ENCODE measurements around the gene ASTN2.

Gene ASTN2

GRCh38 chr9:117044241-117044640 is 370.6 kb downstream of the ASTN2 start:
- H3K4me2 ChIP-seq (ENCODE audit: insufficient read depth, low read length, poor library complexity, severe bottlenecking), result no peak overlapping the region
- H2AFZ ChIP-seq (ENCODE audit: low read length), result no peak overlapping the region
- no peaks in the 10 kb centered on the region for H3K9me3 ChIP-seq (replicated peaks in 1 of 2; ENCODE audit: control insufficient read depth in 2 of 2, insufficient read depth in 1 of 2, low read depth in 1 of 2, low read length in 2 of 2)
- H3K14ac ChIP-seq (ENCODE audit: low read length), result no peak overlapping the region
- H3K36me3 ChIP-seq (replicated peaks in 1 of 2; ENCODE audit: control insufficient read depth in 2 of 2, insufficient read depth in 2 of 2, low read length in 2 of 2), result no peaks in the 10 kb centered on the region
- no peak overlapping the region for H2AK5ac ChIP-seq (ENCODE audit: low read depth, low read length)
- WGBS, 2 donors (ENCODE audit: extremely low coverage in 2 of 2, insufficient read length in 2 of 2, insufficient replicate concordance in 1 of 2), result no CpG with 5 or more reads among the region's 4 CpGs
- DNase-seq (ENCODE audit: low spot score), result peak; percentile 38
- H3K23ac ChIP-seq (ENCODE audit: low read depth, low read length, poor library complexity), result no peak overlapping the region
- no peaks in the 10 kb centered on the region for H3K79me1 ChIP-seq (ENCODE audit: low read depth, low read length)
- no peak overlapping the region for H4K91ac ChIP-seq (ENCODE audit: low read depth, low read length, poor library complexity)
- H3K27ac ChIP-seq (replicated peaks; ENCODE audit: low read length), result no peak overlapping the region
- H2BK5ac ChIP-seq (ENCODE audit: low read length), result no peak overlapping the region
- peaks cover 2% of the 10 kb centered on the region in 2 donors for H3K4me1 ChIP-seq (ENCODE audit: control insufficient read depth in 2 of 2, insufficient read depth in 1 of 2, low read depth in 1 of 2, low read length in 2 of 2)
- H2BK12ac ChIP-seq (ENCODE audit: low read length), result no peak overlapping the region
- no peak overlapping the region for H3K4me3 ChIP-seq (ENCODE audit: low read length in 2 of 2)
- no peak overlapping the region for H4K8ac ChIP-seq (ENCODE audit: low read depth, low read length)
- no peak overlapping the region for H3K18ac ChIP-seq (ENCODE audit: low read length)
- no peak overlapping the region for H3K4ac ChIP-seq (ENCODE audit: low read length)
- H2BK120ac ChIP-seq (ENCODE audit: low read depth, low read length), result no peak overlapping the region
- no peak overlapping the region for H3K9ac ChIP-seq (ENCODE audit: low read depth, low read length, poor library complexity)
- no peak overlapping the region for H2BK15ac ChIP-seq (ENCODE audit: low read length)
- H3K27me3 ChIP-seq (ENCODE audit: control insufficient read depth in 3 of 3, insufficient read depth in 3 of 3, low read depth in 1 of 3, low read length in 3 of 3), result no peaks in the 10 kb centered on the region

- no peaks in the 10 kb centered on the region for H3K9me3 ChIP-seq (replicated peaks in 1 of 2; ENCODE audit: control insufficient read depth in 2 of 2, insufficient read depth in 1 of 2, low read depth in 1 of 2, low read length in 2 of 2)
- H3K9ac ChIP-seq (ENCODE audit: low read depth, low read length, poor library complexity), result no peak overlapping the region
- H4K91ac ChIP-seq (ENCODE audit: low read depth, low read length, poor library complexity), result no peak overlapping the region
- no peak overlapping the region for H3K23ac ChIP-seq (ENCODE audit: low read depth, low read length, poor library complexity)
- H3K4ac ChIP-seq (ENCODE audit: low read length), result no peak overlapping the region
- H3K4me3 ChIP-seq (ENCODE audit: low read length in 2 of 2), result no peak overlapping the region
- H3K27me3 ChIP-seq (ENCODE audit: control insufficient read depth in 3 of 3, insufficient read depth in 3 of 3, low read depth in 1 of 3, low read length in 3 of 3), result no peaks in the 10 kb centered on the region
- H3K27ac ChIP-seq (replicated peaks; ENCODE audit: low read length), result no peak overlapping the region
- no peak overlapping the region for H3K4me2 ChIP-seq (ENCODE audit: insufficient read depth, low read length, poor library complexity, severe bottlenecking)
- peaks cover 2% of the 10 kb centered on the region in 2 donors for H3K4me1 ChIP-seq (ENCODE audit: control insufficient read depth in 2 of 2, insufficient read depth in 1 of 2, low read depth in 1 of 2, low read length in 2 of 2)
- no CpG with 5 or more reads among the region's 1 CpG for WGBS, 2 donors (ENCODE audit: extremely low coverage in 2 of 2, insufficient read length in 2 of 2, insufficient replicate concordance in 1 of 2)
- no peak overlapping the region for H2BK12ac ChIP-seq (ENCODE audit: low read length)
- no peak overlapping the region for H3K14ac ChIP-seq (ENCODE audit: low read length)
- H3K18ac ChIP-seq (ENCODE audit: low read length), result no peak overlapping the region
- H2BK5ac ChIP-seq (ENCODE audit: low read length), result no peak overlapping the region
- H2BK15ac ChIP-seq (ENCODE audit: low read length), result no peak overlapping the region
- no peak overlapping the region for H2AK5ac ChIP-seq (ENCODE audit: low read depth, low read length)
- no peak for DNase-seq (ENCODE audit: low spot score)
- no peak overlapping the region for H4K8ac ChIP-seq (ENCODE audit: low read depth, low read length)
- H3K79me1 ChIP-seq (ENCODE audit: low read depth, low read length), result no peaks in the 10 kb centered on the region
- no peak overlapping the region for H2BK120ac ChIP-seq (ENCODE audit: low read depth, low read length)
- no peaks in the 10 kb centered on the region for H3K36me3 ChIP-seq (replicated peaks in 1 of 2; ENCODE audit: control insufficient read depth in 2 of 2, insufficient read depth in 2 of 2, low read length in 2 of 2)
- H2AFZ ChIP-seq (ENCODE audit: low read length), result no peak overlapping the region
Measured at GRCh38 chr9:117043159-117043558, 371.7 kb downstream of the ASTN2 start.

GRCh38 chr9:117035546-117035945 is 379.3 kb downstream of the ASTN2 start:
- Histone ChIP-seq H3K23ac (ENCODE audit: low read depth, low read length, poor library complexity) (no peak overlapping the region), H3K4me2 (ENCODE audit: insufficient read depth, low read length, poor library complexity, severe bottlenecking) (no peak overlapping the region), H3K79me1 (ENCODE audit: low read depth, low read length) (no peaks in the 10 kb centered on the region), H2AFZ (ENCODE audit: low read length) (no peak overlapping the region), H3K4ac (ENCODE audit: low read length) (no peak overlapping the region), H2BK5ac (ENCODE audit: low read length) (no peak overlapping the region), H3K4me1 (ENCODE audit: control insufficient read depth in 2 of 2, insufficient read depth in 1 of 2, low read depth in 1 of 2, low read length in 2 of 2) (no peaks in the 10 kb centered on the region), H4K91ac (ENCODE audit: low read depth, low read length, poor library complexity) (no peak overlapping the region), H3K9ac (ENCODE audit: low read depth, low read length, poor library complexity) (no peak overlapping the region), H2AK5ac (ENCODE audit: low read depth, low read length) (no peak overlapping the region), H3K27ac (replicated peaks; ENCODE audit: low read length) (no peak overlapping the region), H2BK120ac (ENCODE audit: low read depth, low read length) (no peak overlapping the region), H4K8ac (ENCODE audit: low read depth, low read length) (no peak overlapping the region), H3K4me3 (ENCODE audit: low read length in 2 of 2) (no peak overlapping the region), H2BK15ac (ENCODE audit: low read length) (no peak overlapping the region), H2BK12ac (ENCODE audit: low read length) (no peak overlapping the region), H3K9me3 (replicated peaks in 1 of 2; ENCODE audit: control insufficient read depth in 2 of 2, insufficient read depth in 1 of 2, low read depth in 1 of 2, low read length in 2 of 2) (no peaks in the 10 kb centered on the region), H3K18ac (ENCODE audit: low read length) (no peak overlapping the region), H3K36me3 (replicated peaks in 1 of 2; ENCODE audit: control insufficient read depth in 2 of 2, insufficient read depth in 2 of 2, low read length in 2 of 2) (no peaks in the 10 kb centered on the region), H3K27me3 (ENCODE audit: control insufficient read depth in 3 of 3, insufficient read depth in 3 of 3, low read depth in 1 of 3, low read length in 3 of 3) (no peaks in the 10 kb centered on the region), H3K14ac (ENCODE audit: low read length) (no peak overlapping the region)
- DNase-seq (ENCODE audit: low spot score), result no peak
- WGBS, 2 donors (ENCODE audit: extremely low coverage in 2 of 2, insufficient read length in 2 of 2, insufficient replicate concordance in 1 of 2), result no CpG with 5 or more reads among the region's 1 CpG

GRCh38 chr9:117034866-117035265 is 380.0 kb downstream of the ASTN2 start:
- H3K27ac ChIP-seq (replicated peaks; ENCODE audit: low read length), result no peak overlapping the region
- no peak overlapping the region for H2AK5ac ChIP-seq (ENCODE audit: low read depth, low read length)
- DNase-seq (ENCODE audit: low spot score), result peak; percentile 56
- no peaks in the 10 kb centered on the region for H3K36me3 ChIP-seq (replicated peaks in 1 of 2; ENCODE audit: control insufficient read depth in 2 of 2, insufficient read depth in 2 of 2, low read length in 2 of 2)
- H3K14ac ChIP-seq (ENCODE audit: low read length), result no peak overlapping the region
- no peak overlapping the region for H3K4ac ChIP-seq (ENCODE audit: low read length)
- no peak overlapping the region for H3K23ac ChIP-seq (ENCODE audit: low read depth, low read length, poor library complexity)
- H3K27me3 ChIP-seq (ENCODE audit: control insufficient read depth in 3 of 3, insufficient read depth in 3 of 3, low read depth in 1 of 3, low read length in 3 of 3), result no peaks in the 10 kb centered on the region
- no peak overlapping the region for H2BK15ac ChIP-seq (ENCODE audit: low read length)
- no peak overlapping the region for H2BK5ac ChIP-seq (ENCODE audit: low read length)
- H3K18ac ChIP-seq (ENCODE audit: low read length), result no peak overlapping the region
- no peaks in the 10 kb centered on the region for H3K79me1 ChIP-seq (ENCODE audit: low read depth, low read length)
- H3K9ac ChIP-seq (ENCODE audit: low read depth, low read length, poor library complexity), result no peak overlapping the region
- no peak overlapping the region for H3K4me3 ChIP-seq (ENCODE audit: low read length in 2 of 2)
- no peak overlapping the region for H2BK12ac ChIP-seq (ENCODE audit: low read length)
- H4K91ac ChIP-seq (ENCODE audit: low read depth, low read length, poor library complexity), result no peak overlapping the region
- no peak overlapping the region for H2BK120ac ChIP-seq (ENCODE audit: low read depth, low read length)
- no peak overlapping the region for H4K8ac ChIP-seq (ENCODE audit: low read depth, low read length)
- no peak overlapping the region for H3K4me2 ChIP-seq (ENCODE audit: insufficient read depth, low read length, poor library complexity, severe bottlenecking)
- no peak overlapping the region for H2AFZ ChIP-seq (ENCODE audit: low read length)
- no peaks in the 10 kb centered on the region for H3K4me1 ChIP-seq (ENCODE audit: control insufficient read depth in 2 of 2, insufficient read depth in 1 of 2, low read depth in 1 of 2, low read length in 2 of 2)
- H3K9me3 ChIP-seq (replicated peaks in 1 of 2; ENCODE audit: control insufficient read depth in 2 of 2, insufficient read depth in 1 of 2, low read depth in 1 of 2, low read length in 2 of 2), result no peaks in the 10 kb centered on the region
- WGBS, 2 donors (ENCODE audit: extremely low coverage in 2 of 2, insufficient read length in 2 of 2, insufficient replicate concordance in 1 of 2), result no CpG with 5 or more reads among the region's 2 CpGs
